Sigmoid colon (tissue), 7 donors: ENCODE data around the gene ASB7. TPM values are rescaled to one million over a fixed set of nuclear protein-coding genes. Genes with fewer than 3 reads are reported as not detected.

Experiments
- DNase-seq: peaks from one replicate; pipeline ENCODE4 v3.0.0-alpha.2; 2019
- H3K27ac ChIP-seq, 4 donors: fragments of 200-600 bp; sonication (generic); one replicate each; pipeline ENCODE4 v1.5.1; 2016 to 2019; ENCODE audit warnings: mild to moderate bottlenecking in 1 of 4
- H3K27me3 ChIP-seq, 3 donors: fragments of 200-600 bp; sonication (generic); one replicate each; pipeline ENCODE4 v1.5.1; 2019; ENCODE audit warnings: mild to moderate bottlenecking in 1 of 3
- H3K36me3 ChIP-seq, 4 donors: fragments of 200-600 bp; sonication (generic); one replicate each; pipeline ENCODE4 v1.5.1; 2016 to 2019
- H3K4me1 ChIP-seq, 4 donors: fragments of 200-600 bp; sonication (generic); one replicate each; pipeline ENCODE4 v1.5.1; 2017 to 2019
- H3K4me3 ChIP-seq, 4 donors: fragments of 200-600 bp; sonication (generic); one replicate each; pipeline ENCODE4 v1.5.1; 2017 to 2019; ENCODE audit warnings: mild to moderate bottlenecking in 2 of 4, moderate library complexity in 1 of 4
- H3K9me3 ChIP-seq, 4 donors: fragments of 200-600 bp in 3 of 4; sonication (generic) in 3 of 4; one replicate each; pipeline versions ENCODE4 v1.5.1 to v1.6.1; 2013 to 2019
- CTCF ChIP-seq, 4 experiments: fragments of 450-650 bp in 3 of 4; fragments of 200-600 bp in 1 of 4; IDR thresholded peaks; one replicate each; pipeline ENCODE4 v1.5.1; 2016 to 2019; ENCODE audit warnings: antibody characterized with exemption in 4 of 4, mild to moderate bottlenecking in 3 of 4, moderate library complexity in 2 of 4
- EP300 ChIP-seq, 4 donors: sonication (generic); formaldehyde crosslinking; IDR thresholded peaks; one replicate each; pipeline ENCODE4 v1.6.1; 2017; ENCODE audit warnings: antibody characterized with exemption in 4 of 4
- POLR2A ChIP-seq, 2 donors: fragments of 450-650 bp; IDR thresholded peaks; one replicate each; pipeline ENCODE4 v1.6.1; 2016; ENCODE audit warnings: antibody characterized with exemption in 2 of 2, mild to moderate bottlenecking in 2 of 2, moderate library complexity in 2 of 2
- POLR2AphosphoS5 ChIP-seq, 4 donors: sonication (generic); formaldehyde crosslinking; IDR thresholded peaks; one replicate each; pipeline ENCODE4 v1.6.1; 2017; ENCODE audit warnings: antibody characterized with exemption in 4 of 4
- WGBS, 2 donors: extraction: QIAGEN DNeasy Blood & Tissue Kit; methylation state at CpG; one replicate each; pipeline ENCODE4 v1.1.7; 2013; 5-methylcytosine and 5-hydroxymethylcytosine counted together
- intact Hi-C: fragments of 100-400 bp; cut with DNase I; formaldehyde crosslinking; loops from one replicate; pipeline ENCODE4 v1.15.1; 2023
- polyA plus RNA-seq, 3 donors: library from polyadenylated mRNA; stranded (reverse); fragments of 200-250 nt; gene quantifications; one replicate each; pipeline ENCODE4 v1.2.3, GENCODE V29; 2013
- total RNA-seq, 4 donors: library from RNA; depleted of rRNA; stranded (reverse); fragments of >200 nt; gene quantifications; one replicate each; pipeline ENCODE4 v1.1.0, GENCODE V29; 2016
- donor health status: healthy with polysubstance abuse.
- donor health status: Bipolar disorder and iron deficiency.
- donor health status: healthy.

Gene ASB7
- total and polyA plus RNA-seq, 7 donors, result 7.2 to 15.7 (median 10.7) TPM

- Histone ChIP-seq H3K4me1 (peaks cover 0 to 5% (median 0%) of the 10 kb centered on the region in 4 donors), H3K9me3 (no peaks in the 10 kb centered on the region), H3K4me3 (no peak overlapping the region), H3K36me3 (peaks cover 0 to 11% (median 3%) of the 10 kb centered on the region in 4 donors), H3K27ac (no peak overlapping the region), H3K27me3 (no peaks in the 10 kb centered on the region)
- DNase-seq, result no peak
- 92 to 93% methylated on average over 5 of the region's 5 CpGs for WGBS, 2 donors
- intact Hi-C loops, result no loop called here
- no peak for TF ChIP-seq POLR2AphosphoS5 (IDR thresholded peaks at IDR 0.05)
- no peak for TF ChIP-seq POLR2A (IDR thresholded peaks at IDR 0.05)
- no peak for TF ChIP-seq EP300 (IDR thresholded peaks at IDR 0.05)
- no peak for TF ChIP-seq CTCF (IDR thresholded peaks at IDR 0.05)
Measured at GRCh38 chr15:100645671-100646070, 43.3 kb downstream of the ASB7 start.

- H3K9me3 ChIP-seq, result no peaks in the 10 kb centered on the region
- H3K27me3 ChIP-seq, result no peaks in the 10 kb centered on the region
- peaks cover 0 to 14% (median 3%) of the 10 kb centered on the region in 4 donors for H3K36me3 ChIP-seq
- H3K27ac ChIP-seq, result no peak overlapping the region
- H3K4me1 ChIP-seq, result no peaks in the 10 kb centered on the region
- H3K4me3 ChIP-seq, result no peak overlapping the region
- no peak for DNase-seq
- TF ChIP-seq POLR2A (IDR thresholded peaks at IDR 0.05) (no peak), EP300 (IDR thresholded peaks at IDR 0.05) (no peak), CTCF (IDR thresholded peaks at IDR 0.05) (no peak), POLR2AphosphoS5 (IDR thresholded peaks at IDR 0.05) (no peak)
- WGBS, 2 donors, result 93 to 94% methylated on average over 8 of the region's 8 CpGs
- intact Hi-C loops, result no loop called here
Measured at GRCh38 chr15:100648951-100649350, 46.6 kb downstream of the ASB7 start.

DNA sequence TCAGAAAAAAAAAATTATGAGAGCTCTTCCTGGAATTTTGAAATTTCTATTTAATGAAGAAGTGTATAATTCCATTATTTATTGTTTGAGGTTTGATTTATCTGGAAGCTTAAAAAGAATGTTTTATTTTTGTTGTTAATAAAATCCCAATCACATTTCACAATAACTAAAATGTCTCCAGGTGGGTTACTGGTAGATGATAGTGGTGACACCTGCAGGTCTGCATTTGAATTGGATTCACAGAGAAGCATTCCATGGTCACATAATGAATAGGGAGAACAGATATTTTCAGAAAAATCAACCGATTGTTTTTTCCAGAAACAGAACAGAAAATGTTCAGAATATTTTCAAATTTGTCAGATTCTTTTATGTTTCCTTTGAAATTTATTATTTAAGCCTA, 48.3 kb downstream of the ASB7 start:
- Histone ChIP-seq H3K36me3 (peaks cover 0 to 14% (median 3%) of the 10 kb centered on the region in 4 donors), H3K4me1 (no peaks in the 10 kb centered on the region), H3K27ac (no peak overlapping the region), H3K4me3 (no peak overlapping the region), H3K9me3 (no peaks in the 10 kb centered on the region), H3K27me3 (no peaks in the 10 kb centered on the region)
- WGBS, 2 donors, result 61 to 71% methylated on average over 1 of the region's 1 CpG
- intact Hi-C loops, result no loop called here
- DNase-seq, result no peak
- no peak for TF ChIP-seq POLR2AphosphoS5 (IDR thresholded peaks at IDR 0.05)
- TF ChIP-seq CTCF (IDR thresholded peaks at IDR 0.05), result no peak
- no peak for TF ChIP-seq EP300 (IDR thresholded peaks at IDR 0.05)
- no peak for TF ChIP-seq POLR2A (IDR thresholded peaks at IDR 0.05)

DNA sequence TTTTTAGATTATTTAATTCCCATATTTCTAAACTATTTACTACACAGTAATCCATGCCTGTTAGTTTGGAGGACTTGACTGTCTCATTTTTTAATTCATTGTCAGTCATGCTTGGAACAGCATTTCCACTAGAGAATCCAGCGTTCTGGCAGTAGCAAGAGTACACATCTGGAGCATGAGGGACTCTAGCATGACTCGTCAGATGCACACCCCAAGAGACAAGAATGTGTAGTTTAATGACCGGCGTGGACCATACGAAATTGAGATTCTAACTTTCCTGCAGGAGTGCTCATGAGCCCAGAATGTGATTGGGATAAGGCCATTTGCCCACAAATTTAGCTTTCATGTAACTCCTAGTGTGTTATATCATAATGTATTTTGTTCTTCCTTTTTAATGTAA, 48.9 kb downstream of the ASB7 start:
- WGBS, 2 donors, result 82 to 83% methylated on average over 5 of the region's 5 CpGs
- Histone ChIP-seq H3K4me3 (no peak overlapping the region), H3K9me3 (no peaks in the 10 kb centered on the region), H3K27ac (no peak overlapping the region), H3K4me1 (no peaks in the 10 kb centered on the region), H3K36me3 (peaks cover 0 to 14% (median 3%) of the 10 kb centered on the region in 4 donors), H3K27me3 (no peaks in the 10 kb centered on the region)
- no peak for DNase-seq
- intact Hi-C loops, result no loop called here
- no peak for TF ChIP-seq CTCF (IDR thresholded peaks at IDR 0.05)
- TF ChIP-seq POLR2AphosphoS5 (IDR thresholded peaks at IDR 0.05), result no peak
- TF ChIP-seq EP300 (IDR thresholded peaks at IDR 0.05), result no peak
- TF ChIP-seq POLR2A (IDR thresholded peaks at IDR 0.05), result no peak

GRCh38 chr15:100652116-100652515, 49.7 kb downstream of the ASB7 start:
- DNase-seq, result no peak
- 90% methylated on average over 2 of the region's 2 CpGs for WGBS, 2 donors
- intact Hi-C loops, result no loop called here
- Histone ChIP-seq H3K4me3 (no peak overlapping the region), H3K9me3 (no peaks in the 10 kb centered on the region), H3K27ac (no peak overlapping the region), H3K27me3 (no peaks in the 10 kb centered on the region), H3K4me1 (no peaks in the 10 kb centered on the region), H3K36me3 (peaks cover 0 to 14% (median 3%) of the 10 kb centered on the region in 4 donors)
- TF ChIP-seq EP300 (IDR thresholded peaks at IDR 0.05) (no peak), POLR2A (IDR thresholded peaks at IDR 0.05) (no peak), CTCF (IDR thresholded peaks at IDR 0.05) (no peak), POLR2AphosphoS5 (IDR thresholded peaks at IDR 0.05) (no peak)
